GM19043 (cell line): ENCODE data around the gene OLR1.

Experiments
- ATAC-seq: cut with Tn5 transposase; IDR thresholded peaks from one replicate; pipeline ENCODE4 v1.9.1; 2021; ENCODE audit warnings: low read depth; ENCODE audit not compliant: unreplicated experiment

The OLR1 gene

DNA sequence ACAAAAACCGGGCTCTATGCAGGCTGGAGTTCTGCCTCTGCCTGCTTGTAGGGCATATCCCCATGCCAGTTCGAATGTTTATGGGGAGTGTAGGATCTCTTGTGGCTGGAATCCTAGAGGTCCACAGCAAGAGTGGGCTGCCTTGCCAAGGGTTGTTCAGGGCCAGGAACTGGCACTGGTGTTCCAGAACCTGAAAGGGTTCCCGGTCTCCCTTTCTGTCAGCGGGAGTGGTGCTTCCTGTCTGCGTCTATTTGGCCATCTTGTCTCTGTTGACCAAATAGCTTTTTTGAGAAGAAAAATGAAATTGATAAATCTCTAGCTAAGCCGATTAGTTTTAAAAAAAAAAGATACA lies 17.8 kb downstream of the OLR1 start:
- ATAC-seq: no peak

DNA sequence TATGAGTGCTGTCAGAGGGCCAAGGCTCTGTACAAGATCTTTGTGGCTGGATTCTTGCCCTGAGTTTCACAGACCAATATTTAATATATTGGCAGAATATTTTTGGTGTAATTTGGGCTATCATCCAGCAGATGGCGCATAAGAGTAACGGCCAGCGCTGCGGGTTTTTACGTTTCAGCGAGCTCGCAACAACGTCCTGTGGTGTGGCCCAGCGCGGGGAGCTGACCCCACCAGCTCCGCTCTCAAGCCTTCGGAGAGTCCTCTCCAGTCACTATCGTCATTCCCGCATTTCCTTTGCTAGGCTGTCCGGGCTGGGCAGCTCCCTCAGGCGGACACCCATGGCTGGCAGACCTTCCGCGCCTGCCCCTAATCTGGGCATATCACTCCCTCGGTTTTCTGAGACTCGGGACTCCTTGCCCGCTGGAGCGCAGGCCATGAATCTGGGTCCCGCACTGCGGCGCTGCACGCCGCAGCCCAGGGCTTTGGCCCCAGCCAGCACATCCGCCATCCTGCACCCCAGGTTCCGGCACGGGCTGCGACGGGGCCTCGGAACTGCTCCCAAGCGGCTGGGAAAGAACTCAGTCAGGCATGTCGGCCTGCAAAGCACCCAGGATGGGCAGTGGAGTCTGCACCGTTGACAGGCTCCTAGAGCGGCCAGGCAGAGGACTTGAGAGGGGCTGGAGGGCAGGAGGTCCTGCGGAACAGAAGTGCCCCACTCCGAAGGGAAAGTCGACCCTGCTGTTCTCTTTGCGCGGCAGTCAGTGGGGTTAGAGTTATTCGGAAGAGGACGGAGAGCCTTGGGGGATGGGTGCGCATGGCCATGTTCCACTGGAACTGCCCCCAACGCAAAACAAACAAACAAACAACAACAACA lies 18.4 kb downstream of the OLR1 start:
- ATAC-seq: no peak

DNA sequence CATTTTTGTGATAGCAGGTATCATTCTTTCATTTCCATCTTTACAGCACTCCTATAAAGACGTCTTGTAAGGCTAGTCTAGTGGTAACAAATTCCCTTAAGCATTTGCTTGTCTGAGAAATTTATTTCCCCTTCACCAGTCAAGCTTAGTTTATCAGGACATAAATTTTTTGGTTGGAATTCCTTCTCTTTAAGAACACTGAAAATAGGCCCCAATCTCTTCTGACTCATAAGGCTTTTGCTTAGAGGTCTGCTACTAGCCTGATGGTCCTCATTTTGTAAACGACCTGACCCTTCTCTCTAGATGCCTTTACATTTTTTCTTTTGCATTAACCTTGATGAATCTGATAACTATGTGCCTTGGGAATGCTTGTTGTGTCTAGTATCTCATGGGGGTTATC lies 20.3 kb downstream of the OLR1 start:
- no peak for ATAC-seq

GRCh38 chr12:10147714-10148403 lies 24.1 kb downstream of the OLR1 start:
- ATAC-seq: no peak

DNA sequence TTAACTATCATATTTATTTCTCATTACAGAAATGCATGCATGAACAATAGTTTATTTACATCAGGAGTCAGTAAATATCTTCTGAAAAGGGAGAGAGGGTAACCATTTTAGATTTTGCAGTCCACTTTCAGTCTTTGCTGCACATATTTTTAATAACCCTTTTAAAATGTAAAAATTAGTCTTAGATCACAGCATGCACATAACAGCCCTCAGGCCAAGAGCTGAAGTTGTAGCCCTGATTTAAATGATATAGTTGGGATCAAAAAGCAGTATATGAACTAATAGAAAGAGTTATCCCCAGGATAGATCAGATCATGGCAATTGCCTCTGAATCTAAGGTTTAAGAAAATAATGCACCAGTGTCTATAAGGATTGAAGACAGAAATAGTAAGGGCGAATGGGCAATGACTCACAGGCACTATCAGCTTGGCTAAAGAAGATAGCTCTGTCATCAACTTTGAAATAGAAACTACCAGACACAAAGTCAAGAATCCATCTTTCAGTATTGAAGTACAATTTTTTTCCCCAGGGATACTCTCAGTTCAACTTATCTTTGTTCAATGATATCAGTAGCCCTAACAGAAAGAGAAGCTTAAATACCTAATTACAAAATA lies 28.8 kb downstream of the OLR1 start:
- no peak for ATAC-seq

- ATAC-seq: no peak
Measured at GRCh38 chr12:10140001-10140400, 31.9 kb downstream of the OLR1 start.

DNA sequence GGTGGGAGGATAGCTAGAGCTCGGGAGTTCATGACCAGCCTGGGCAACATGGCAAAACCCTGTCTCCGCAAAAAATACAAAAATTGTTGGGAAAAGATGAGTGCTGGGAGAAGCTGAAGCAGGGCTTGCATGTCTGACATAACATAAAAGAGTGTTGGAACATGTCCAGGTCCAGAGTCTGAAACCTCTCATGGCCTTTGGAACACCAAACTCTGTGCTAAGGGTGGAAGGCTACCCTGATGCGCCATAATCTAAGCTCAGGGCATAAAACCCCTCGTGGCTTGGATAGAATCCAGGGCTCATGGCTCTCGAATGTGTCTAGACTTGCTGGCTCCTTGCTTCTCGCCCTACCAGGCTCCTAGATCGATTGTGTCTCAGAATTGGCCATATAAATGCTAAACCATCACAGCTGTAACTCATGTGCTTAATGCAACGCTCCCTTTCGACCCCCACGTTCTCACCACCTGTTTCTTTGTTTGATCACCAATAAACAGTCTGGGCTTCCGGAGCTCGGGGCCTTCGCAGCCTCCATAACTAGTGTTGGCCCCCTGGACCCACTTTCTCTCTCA lies 35.2 kb downstream of the OLR1 start:
- ATAC-seq: no peak

DNA sequence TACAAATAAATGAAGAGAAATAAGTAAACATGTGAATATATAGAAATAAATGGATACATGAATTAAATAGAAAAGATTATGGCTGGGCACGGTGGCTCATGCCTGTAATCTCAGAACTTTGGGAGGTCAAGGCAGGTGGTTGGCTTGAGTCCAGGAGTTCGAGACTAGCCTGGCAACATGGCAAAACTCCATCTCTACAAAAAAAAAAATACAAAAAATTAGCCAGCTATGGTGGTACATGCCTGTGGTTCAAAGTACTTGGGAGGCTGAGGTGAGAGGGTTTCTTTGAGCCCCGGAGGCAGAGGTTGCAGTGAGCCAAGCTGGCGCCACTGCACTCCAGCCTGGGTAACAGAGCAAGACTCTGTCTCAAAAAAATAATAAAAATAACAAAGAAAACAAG lies 36.8 kb downstream of the OLR1 start:
- ATAC-seq: no peak

GRCh38 chr12:10132850-10133370 lies 39.0 kb downstream of the OLR1 start:
- ATAC-seq: no peak

DNA sequence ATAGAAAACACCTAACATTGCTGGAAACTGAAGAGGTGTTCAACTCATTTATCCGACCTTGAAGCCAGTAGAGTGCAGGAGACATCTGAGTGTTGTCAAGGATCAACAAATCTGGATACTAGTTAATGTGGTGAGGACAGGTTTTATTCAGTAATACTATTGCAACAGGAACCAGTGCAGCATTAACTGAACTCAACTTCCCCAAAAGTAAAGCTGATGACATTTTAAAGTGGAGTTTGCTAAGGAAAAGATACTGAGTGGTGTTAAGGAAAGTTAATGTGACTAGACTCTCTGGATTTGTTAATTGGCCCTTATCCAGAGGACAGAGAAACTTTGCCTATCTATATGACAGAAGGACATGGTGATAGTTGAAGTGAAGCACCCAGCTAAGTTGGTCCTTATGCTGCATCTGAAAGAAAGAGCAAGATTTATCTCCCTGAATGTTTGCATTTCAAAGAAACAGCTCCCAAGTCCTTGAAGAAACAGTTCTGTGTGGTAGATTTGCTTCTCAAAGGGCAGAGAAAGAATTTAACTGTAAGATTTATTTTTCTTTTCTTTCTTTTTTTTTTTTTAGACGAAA lies 40.7 kb downstream of the OLR1 start:
- no peak for ATAC-seq

DNA sequence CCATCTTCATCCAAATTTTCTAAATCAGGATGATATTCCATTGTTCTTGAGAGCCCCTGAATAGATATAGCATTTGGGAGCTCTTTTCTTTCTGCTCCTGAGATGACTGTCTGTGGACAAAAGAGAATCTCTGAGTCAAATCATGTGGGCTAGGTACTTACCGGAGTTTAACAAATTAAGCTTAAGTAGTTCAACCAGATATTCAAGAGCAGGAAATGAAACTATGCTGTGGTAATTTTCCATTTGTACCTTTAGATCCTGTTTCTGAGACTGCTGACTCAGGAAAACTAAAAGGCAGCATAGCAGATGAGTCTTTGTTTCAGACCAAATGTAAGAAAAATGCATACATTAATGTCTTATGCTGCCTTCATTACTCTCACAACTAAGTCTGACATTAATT lies 41.9 kb downstream of the OLR1 start, which contains the start of gene CLEC7A:
TSS of gene CLEC7A (minus strand) at position 158 of the 400 bp plus-strand sequence. CDS start at position 41, 117 bp downstream.
- peak; percentile 92 for ATAC-seq

DNA sequence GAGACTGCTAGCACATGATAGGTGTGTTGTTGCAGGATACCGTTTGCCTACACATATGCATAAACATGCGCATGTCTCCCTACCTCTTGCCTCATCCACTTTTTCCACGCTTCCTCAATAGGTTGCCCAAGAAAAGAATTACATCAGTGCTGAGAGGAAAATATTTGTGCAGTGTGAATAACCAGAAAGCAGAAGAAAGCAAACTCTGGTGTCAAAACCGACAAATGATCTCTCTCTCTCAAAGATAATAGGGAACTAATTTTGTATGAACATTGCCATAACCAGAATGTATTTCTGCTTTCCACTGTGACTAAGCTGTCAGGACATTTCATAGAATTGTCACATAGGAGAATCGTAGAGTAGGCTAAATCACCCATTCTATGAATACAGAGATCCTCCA lies 43.2 kb downstream of the OLR1 start:
- ATAC-seq: no peak

DNA sequence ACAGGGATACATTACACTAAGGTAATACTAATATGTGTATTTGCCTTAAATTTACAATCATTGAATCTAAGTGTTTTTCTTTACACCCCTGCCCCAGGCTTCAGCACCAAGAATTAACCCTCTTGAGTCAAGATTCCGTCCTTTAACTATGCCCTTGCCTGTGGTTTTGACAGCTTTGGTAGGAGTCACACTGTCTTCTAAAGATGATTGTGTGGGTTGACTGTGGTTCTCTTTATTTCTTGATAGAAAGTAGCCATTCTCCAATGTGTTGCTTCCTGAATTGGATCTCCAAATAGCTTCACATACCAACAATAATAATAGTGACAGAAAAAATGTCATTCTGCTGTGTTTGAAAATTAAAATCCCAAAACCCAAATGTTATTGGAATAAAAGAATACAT lies 45.5 kb downstream of the OLR1 start:
- no peak for ATAC-seq

DNA sequence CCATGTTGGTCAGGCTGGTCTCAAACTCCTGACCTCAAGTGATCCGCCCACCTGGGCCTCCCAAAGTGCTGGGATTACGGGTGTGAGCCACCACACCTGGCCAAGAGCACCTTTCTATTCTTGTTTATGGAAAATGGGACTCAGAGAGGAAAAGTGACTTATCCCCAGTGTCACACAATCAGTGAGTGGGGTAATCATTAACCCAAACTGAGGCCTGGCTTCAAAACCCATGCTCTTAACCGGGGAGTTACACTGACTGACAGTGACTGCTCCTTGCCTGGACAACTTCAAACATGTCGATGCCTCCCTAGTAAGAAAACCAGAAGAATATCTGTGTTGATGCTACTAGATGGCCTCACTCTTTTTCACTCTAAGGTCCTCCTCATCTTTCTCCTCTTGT lies 49.2 kb downstream of the OLR1 start:
- no peak for ATAC-seq

DNA sequence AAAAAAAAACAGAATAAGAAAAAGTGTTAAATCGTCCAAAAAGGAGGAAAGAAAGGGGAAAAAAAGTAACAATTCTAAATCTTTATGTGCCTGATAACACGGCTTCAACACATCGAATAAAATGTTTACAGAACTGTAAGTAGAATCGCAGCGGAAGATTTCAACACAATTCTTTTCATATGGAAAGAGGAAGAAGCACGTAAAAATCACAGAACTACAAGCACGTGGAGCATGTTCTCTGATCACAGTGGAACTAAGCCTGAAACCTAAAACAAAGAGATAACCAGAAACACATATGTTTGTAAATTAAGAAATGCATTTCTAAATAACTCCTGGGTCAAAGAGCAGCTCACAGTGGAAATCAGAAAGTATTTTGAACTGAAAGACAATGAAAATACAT lies 50.7 kb downstream of the OLR1 start:
- no peak for ATAC-seq

GRCh38 chr12:10119066-10119465 lies 52.9 kb downstream of the OLR1 start:
- no peak for ATAC-seq

DNA sequence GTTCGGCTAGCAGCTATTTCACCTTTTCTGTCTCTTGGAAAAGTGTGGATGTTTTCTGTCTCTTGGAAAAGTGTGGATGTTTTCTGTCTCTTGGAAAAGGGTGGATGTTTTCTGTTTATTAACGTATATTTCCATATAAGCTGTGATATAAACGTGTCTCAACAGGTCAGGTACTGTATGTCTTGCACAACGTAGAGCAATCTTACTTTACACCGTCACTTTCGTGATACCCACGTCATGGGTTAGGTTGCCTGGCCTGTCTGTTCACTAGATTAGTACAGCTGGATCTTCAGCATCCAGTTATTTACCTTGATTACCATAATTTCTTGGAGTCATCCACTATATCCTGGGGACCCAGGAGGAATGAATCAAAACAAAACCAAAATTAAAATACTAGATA lies 56.0 kb downstream of the OLR1 start:
- ATAC-seq: no peak

DNA sequence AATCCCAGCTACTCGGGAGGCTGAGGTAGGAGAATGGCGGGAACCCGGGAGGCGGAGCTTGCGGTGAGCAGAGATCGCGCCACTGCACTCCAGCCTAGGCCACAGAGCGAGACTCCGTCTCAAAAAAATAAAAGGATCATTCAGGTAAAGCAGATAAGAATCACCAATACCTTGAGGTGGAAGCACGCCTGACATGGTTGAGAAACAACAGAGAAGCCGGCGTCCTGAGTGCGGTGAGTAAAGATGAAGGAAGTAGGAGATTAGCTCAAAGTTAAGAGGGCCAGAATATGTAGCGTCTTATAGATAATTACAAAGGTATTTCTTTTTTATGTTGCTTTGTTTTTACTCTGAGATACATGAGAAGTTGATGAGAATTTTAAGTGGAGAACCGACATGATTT lies 56.6 kb downstream of the OLR1 start:
- no peak for ATAC-seq

DNA sequence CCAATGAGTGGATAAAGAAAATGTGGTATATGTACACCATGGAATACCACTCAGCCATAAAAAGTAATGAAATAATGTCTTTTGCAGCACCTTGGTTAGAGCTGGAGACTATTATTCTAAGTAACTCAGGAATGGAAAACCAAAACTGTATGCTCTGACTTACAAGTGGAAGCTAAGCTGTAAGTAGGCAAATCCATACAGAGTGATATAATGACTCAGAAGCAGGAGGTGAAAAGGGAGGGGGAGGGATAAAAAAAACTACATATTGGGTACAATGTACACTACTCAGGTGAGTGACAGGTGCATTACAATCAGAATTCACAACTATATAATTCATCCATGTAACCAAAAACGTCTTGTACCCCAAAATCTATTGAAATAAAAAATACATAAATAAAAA lies 58.0 kb downstream of the OLR1 start:
- no peak for ATAC-seq

GRCh38 chr12:10113075-10113474 lies 58.9 kb downstream of the OLR1 start:
- no peak for ATAC-seq

DNA sequence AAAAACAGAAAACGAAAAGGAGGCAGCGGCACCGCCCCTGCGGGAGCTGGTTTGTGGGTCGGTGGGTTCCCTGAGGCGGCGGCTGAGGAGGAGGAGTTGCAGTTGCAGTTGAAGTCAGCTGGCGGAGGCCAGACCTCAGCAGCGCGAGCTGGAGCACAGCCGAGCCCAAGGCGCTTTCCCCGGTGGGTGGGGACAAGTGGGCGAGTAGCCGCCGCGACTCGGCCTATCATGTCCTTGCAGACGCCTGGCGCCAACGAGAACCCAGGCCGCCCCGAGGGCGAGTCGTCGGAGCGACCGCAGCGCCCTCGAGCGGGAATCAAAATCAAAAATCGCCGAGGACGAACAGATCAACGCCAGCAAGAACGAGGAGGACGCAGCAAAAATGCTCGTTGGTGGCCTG lies 60.5 kb downstream of the OLR1 start:
- no peak for ATAC-seq
